WERI-Rb-1 (cell line): ENCODE measurements around the gene SORD.
"Not testable (repeated sequence)": the region's sequence is repeated elsewhere in the genome, so short reads cannot be mapped to it uniquely, and the experiment has no call there.

ENCODE experiments used
- DNase-seq: peaks from one replicate; pipeline ENCODE4 v3.0.0-alpha.2; 2020
- H3K27ac ChIP-seq: fragments of 250-450 bp; sonication (Bioruptor Pico); 2 replicates; pipeline ENCODE4 v1.5.1; 2020; ENCODE audit warnings: mild to moderate bottlenecking, moderate library complexity
- H3K27me3 ChIP-seq: fragments of 250-450 bp; sonication (Bioruptor Pico); 2 replicates; pipeline ENCODE4 v1.5.1; 2021; ENCODE audit warnings: mild to moderate bottlenecking, low read depth, moderate library complexity; ENCODE audit not compliant: insufficient read depth, severe bottlenecking
- H3K36me3 ChIP-seq: fragments of 250-450 bp; sonication (Bioruptor Pico); 2 replicates; pipeline ENCODE4 v1.5.1; 2020; ENCODE audit warnings: mild to moderate bottlenecking, moderate library complexity
- H3K4me3 ChIP-seq: 2 replicates; pipeline ENCODE4 v1.5.1; 2011; ENCODE audit warnings: low read depth, mild to moderate bottlenecking, control low read depth, low read length
- H3K9me3 ChIP-seq: fragments of 250-450 bp; sonication (Bioruptor Pico); 2 replicates; pipeline ENCODE4 v1.5.1; 2021; ENCODE audit warnings: mild to moderate bottlenecking, moderate library complexity; ENCODE audit not compliant: severe bottlenecking
- CTCF ChIP-seq: IDR thresholded peaks from 2 replicates; pipeline ENCODE4 v1.5.1; 2011; ENCODE audit warnings: low read depth, mild to moderate bottlenecking, control low read depth, inconsistent platforms, low read length

SORD gene

GRCh38 chr15:45023659-45024225 is 747 bp downstream of the SORD start:
- no peaks in the 10 kb centered on the region for H3K27me3 ChIP-seq
- peak overlapping the region; percentile 86; the same call in 1 of the 2 replicates for H3K27ac ChIP-seq
- TF ChIP-seq CTCF, result no peak
- no peaks in the 10 kb centered on the region; the same call in 1 of the 2 replicates for H3K36me3 ChIP-seq
- peak overlapping the region; percentile 90 for H3K4me3 ChIP-seq
- DNase-seq, result no peak
- H3K9me3 ChIP-seq, result no peaks in the 10 kb centered on the region

GRCh38 chr15:45024649-45025048 is 1.7 kb downstream of the SORD start:
- H3K27ac ChIP-seq, H3K36me3 ChIP-seq, H3K27me3 ChIP-seq, H3K9me3 ChIP-seq, H3K4me3 ChIP-seq, DNase-seq: not testable (repeated sequence)

DNA sequence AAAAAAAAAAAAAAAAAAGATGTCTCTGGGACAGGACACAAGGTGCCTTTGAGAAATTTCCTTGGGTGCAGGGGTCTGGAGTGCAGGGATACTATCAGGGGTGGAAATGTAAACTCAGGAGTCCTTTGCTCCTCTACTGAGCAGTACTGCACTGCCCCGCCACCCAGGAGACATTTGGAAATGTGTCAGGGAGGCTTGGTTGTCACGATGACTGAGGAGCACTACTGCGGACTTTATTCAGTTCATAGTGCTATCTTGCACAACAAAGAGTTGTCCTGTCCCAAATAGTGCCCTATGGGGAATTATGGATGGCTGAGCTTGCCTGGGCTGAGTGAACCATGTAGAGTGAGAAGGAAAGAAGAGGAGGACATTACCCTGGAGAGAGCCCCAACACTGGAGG is 2.6 kb downstream of the SORD start:
- peaks cover 12% of the 10 kb centered on the region for H3K36me3 ChIP-seq
- H3K9me3 ChIP-seq, DNase-seq, H3K4me3 ChIP-seq, H3K27me3 ChIP-seq, H3K27ac ChIP-seq: not testable (repeated sequence)

DNA sequence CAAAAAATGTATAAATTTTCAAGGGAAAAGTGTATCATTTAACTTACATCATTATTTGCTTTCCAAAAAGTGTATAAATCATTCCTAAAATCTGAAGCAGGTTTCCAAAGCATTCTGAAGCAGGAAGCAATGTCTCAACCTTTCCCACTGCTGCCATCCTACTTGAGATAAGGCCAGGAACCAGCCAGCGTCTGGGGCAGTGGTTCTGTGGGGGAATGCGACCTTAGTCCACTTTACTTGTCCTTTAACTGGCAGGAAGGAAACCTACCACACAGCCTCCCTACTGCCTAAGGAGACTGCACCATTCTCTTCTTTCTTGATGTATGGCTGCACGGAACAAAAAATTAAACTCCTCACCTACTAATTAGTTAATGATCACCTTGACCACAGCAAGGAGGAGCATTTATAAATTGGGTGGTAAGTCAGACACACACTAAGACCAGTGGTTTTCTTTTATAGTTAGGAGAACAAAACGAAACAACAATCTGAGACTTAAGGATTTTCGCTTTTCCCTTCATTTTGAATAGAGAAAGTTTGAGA is 3.7 kb downstream of the SORD start:
- TF ChIP-seq CTCF, result no peak
- peaks cover 14% of the 10 kb centered on the region for H3K36me3 ChIP-seq
- H3K4me3 ChIP-seq, result no peak overlapping the region
- H3K27me3 ChIP-seq, result no peaks in the 10 kb centered on the region
- peaks cover 6% of the 10 kb centered on the region for H3K9me3 ChIP-seq
- H3K27ac ChIP-seq, result no peak overlapping the region
- no peak for DNase-seq

DNA sequence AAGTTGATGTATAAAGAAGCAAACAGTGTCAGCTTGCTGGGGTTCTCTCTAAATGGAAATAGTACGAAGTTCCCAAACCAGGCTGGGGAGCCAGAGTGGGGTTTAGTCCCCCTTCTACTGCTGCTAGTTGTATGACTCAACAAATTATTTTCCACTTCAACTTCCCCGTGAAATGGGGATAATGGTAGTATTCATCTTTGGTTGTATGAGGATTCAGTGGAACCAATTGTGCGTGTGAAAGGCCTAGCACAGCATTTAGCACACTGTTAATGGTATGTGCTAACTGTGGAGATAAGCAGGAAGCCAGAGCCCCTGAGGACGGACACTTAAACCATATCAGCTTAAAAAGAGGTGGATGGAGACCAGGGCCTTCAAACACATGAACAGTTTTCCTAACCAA is 4.2 kb downstream of the SORD start:
- H3K9me3 ChIP-seq, result peaks cover 6% of the 10 kb centered on the region
- DNase-seq, result no peak
- H3K4me3 ChIP-seq, result no peak overlapping the region
- H3K27ac ChIP-seq, result no peak overlapping the region
- peaks cover 14% of the 10 kb centered on the region for H3K36me3 ChIP-seq
- H3K27me3 ChIP-seq, result no peaks in the 10 kb centered on the region
- TF ChIP-seq CTCF, result no peak

DNA sequence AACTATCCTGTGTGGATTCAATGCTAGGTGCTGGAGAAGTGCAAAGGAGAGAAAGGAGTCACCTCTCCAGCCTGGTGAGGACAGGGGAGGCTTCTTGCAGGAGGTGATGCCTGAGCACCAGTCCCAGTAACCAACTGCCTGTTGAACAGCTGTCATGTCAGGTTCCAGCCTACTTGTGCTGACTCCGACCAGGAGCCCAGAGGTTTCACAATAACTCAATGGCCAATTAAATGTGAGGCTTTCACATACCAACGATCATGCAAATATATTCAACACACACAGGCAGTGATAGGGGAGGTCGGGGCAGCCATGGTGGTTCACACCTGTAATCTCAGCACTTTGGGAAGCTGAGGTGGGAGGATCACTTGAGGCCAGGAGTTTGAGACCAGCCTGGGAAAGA is 7.7 kb downstream of the SORD start:
- H3K27ac ChIP-seq, result no peak overlapping the region
- DNase-seq, result no peak
- H3K36me3 ChIP-seq, result peaks cover 14% of the 10 kb centered on the region
- no peak for TF ChIP-seq CTCF
- H3K9me3 ChIP-seq, result peaks cover 6% of the 10 kb centered on the region
- no peaks in the 10 kb centered on the region for H3K27me3 ChIP-seq
- no peak overlapping the region for H3K4me3 ChIP-seq

DNA sequence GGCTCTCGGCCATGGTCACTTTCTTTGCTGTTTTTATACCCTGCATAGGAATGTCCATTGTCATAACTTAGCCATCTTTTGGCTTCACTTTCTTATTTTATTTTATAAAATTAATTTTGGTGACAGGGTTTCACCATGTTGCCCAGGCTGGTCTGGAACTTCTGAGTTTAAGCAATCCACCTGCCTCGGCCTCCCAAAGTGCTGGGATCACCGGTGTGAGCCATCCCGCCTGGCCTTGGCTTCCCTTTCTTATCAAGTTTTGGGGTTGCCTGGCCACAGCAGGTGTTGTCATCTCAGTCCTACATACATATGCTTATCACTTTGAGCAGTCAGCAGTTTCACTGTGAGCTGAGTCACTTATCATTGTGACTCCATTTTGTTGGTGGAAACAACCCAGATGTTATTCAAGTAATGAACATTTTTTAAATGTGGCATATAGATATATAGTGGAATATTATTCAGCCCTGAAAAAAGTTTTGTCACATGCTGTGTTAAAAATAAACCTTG is 8.6 kb downstream of the SORD start:
- DNase-seq, H3K27ac ChIP-seq, H3K27me3 ChIP-seq, H3K4me3 ChIP-seq, H3K9me3 ChIP-seq: not testable (repeated sequence)
- peaks cover 14% of the 10 kb centered on the region for H3K36me3 ChIP-seq

DNA sequence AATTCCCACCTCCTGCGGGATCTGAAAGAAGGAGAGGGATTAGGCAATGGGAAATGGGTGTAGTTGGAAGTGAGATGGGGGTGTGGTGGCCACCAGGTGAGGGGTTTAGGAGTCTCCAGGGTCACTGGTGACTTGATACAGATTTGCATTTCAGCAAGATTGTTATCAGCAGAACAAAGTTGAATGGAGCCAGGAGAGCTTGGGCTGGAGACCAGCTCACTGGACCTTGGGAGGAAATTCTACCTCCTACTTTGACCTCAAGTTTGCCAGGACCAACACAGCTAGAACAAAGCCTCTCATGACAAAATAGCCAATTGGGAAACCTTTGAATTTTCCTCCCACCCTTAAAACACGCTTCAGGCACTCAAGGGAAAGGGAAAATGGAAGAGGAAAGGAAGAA is 9.5 kb downstream of the SORD start:
- not testable (repeated sequence) for H3K4me3 ChIP-seq, H3K27ac ChIP-seq, H3K27me3 ChIP-seq, DNase-seq, H3K9me3 ChIP-seq
- H3K36me3 ChIP-seq, result peaks cover 14% of the 10 kb centered on the region

GRCh38 chr15:45034087-45034486 is 11.1 kb downstream of the SORD start:
- not testable (repeated sequence) for H3K9me3 ChIP-seq, H3K27ac ChIP-seq, DNase-seq, H3K4me3 ChIP-seq, H3K27me3 ChIP-seq
- peaks cover 14% of the 10 kb centered on the region for H3K36me3 ChIP-seq

GRCh38 chr15:45034600-45035375 is 11.8 kb downstream of the SORD start:
- H3K9me3 ChIP-seq, DNase-seq: not testable (repeated sequence)

More at GRCh38 chr15:45034600-45035375, 11.8 kb downstream of the SORD start:
- not testable (repeated sequence) for H3K36me3 ChIP-seq, H3K27me3 ChIP-seq, H3K27ac ChIP-seq, H3K4me3 ChIP-seq
